ENCODE data around the gene FAAH.

Gene FAAH

DNA sequence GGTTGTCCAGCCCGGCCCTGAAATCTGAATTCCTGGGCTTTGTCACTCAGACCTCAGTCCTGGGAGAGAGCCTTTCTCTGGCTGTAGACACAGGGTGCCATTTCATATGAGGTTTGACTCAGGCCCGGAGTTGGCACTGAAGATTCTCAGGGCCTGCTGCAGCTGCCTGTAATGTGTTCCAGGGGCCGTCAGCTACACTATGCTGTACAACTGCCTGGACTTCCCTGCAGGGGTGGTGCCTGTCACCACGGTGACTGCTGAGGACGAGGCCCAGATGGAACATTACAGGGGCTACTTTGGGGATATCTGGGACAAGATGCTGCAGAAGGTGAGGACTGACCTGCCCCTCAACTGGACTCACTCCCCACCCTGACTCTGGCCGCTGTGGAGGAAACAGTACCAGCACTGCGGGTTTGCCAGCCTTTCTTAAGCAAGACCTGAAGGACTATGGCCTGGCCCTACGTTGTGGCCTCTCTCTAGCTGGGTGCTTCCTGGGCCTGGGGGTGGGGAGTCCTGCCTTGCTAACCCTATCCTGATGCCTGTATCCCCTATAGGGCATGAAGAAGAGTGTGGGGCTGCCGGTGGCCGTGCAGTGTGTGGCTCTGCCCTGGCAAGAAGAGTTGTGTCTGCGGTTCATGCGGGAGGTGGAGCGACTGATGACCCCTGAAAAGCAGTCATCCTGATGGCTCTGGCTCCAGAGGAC, 18.9 kb downstream of the FAAH start:
- POLR2A ChIA-PET = no interaction called here
- TF ChIP-seq CTCF (IDR thresholded peaks at IDR 0.05; ENCODE audit: insufficient read depth, low read length, missing control alignments) = no peak
- no peak for DNase-seq (ENCODE audit: low read depth, low spot score)
- H3K4me3 ChIP-seq (ENCODE audit: low read depth, low read length) = no peak overlapping the region
- CTCF ChIA-PET = interaction anchor here (1.0 to 1.4 kb wide), 3 partner anchors 20 to 67 kb away, joined by 3 read pairs; no protein-coding TSS in a partner anchor

- CTCF ChIA-PET = interaction anchor here (0.8 to 1.6 kb wide), 5 partner anchors 18 to 66 kb away, joined by 3 to 8 read pairs (median 3); no protein-coding TSS in a partner anchor
These were observed 19.5 kb downstream of the FAAH start for GRCh38 chr1:46413596-46413985.

GRCh38 chr1:46415514-46415913, 21.4 kb downstream of the FAAH start:
- H3K4me3 ChIP-seq (ENCODE audit: low read depth, low read length) = no peak overlapping the region
- no peak for DNase-seq (ENCODE audit: low read depth, low spot score)
- ChIA-PET CTCF (interaction anchor here (1.2 to 1.3 kb wide), 2 partner anchors 9 to 30 kb away, joined by 3 read pairs; no protein-coding TSS in a partner anchor), POLR2A (no interaction called here)
- TF ChIP-seq CTCF (IDR thresholded peaks at IDR 0.05; ENCODE audit: insufficient read depth, low read length, missing control alignments) = no peak

More at GRCh38 chr1:46413596-46413985, 19.5 kb downstream of the FAAH start:
- no peak for DNase-seq (ENCODE audit: low read depth, low spot score)
- H3K4me3 ChIP-seq (ENCODE audit: low read depth, low read length) = no peak overlapping the region
- peak; percentile 32 for TF ChIP-seq CTCF (IDR thresholded peaks at IDR 0.05; ENCODE audit: insufficient read depth, low read length, missing control alignments)
- POLR2A ChIA-PET = no interaction called here

DNA sequence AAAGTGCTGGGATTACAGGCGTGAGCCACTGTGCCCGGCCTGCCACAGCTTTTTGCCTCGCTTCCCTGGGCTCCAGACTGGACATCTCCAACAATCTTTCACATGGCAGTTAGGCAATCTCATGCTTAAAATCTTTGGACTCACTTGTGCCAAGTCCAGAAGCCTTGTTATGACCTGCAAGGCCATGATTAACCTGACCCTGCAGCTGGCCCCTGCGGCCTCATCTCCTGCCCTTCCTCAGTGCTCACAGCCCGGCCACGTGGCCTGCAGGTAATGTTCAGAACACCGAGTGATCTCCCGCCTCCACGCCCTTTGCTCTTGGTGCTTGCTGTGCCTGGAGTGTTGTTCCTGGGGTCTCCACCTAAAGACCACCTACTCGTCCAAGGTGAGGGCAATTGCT, 24.9 kb downstream of the FAAH start:
- H3K4me3 ChIP-seq (ENCODE audit: low read depth, low read length) = no peak overlapping the region
- POLR2A ChIA-PET = no interaction called here
- CTCF ChIA-PET = interaction anchor here (1.3 to 4.6 kb wide), 4 partner anchors 11 to 109 kb away, joined by 3 to 33 read pairs (median 10); no protein-coding TSS in a partner anchor
- TF ChIP-seq CTCF (IDR thresholded peaks at IDR 0.05; ENCODE audit: insufficient read depth, low read length, missing control alignments) = no peak
- no peak for DNase-seq (ENCODE audit: low read depth, low spot score)

DNA sequence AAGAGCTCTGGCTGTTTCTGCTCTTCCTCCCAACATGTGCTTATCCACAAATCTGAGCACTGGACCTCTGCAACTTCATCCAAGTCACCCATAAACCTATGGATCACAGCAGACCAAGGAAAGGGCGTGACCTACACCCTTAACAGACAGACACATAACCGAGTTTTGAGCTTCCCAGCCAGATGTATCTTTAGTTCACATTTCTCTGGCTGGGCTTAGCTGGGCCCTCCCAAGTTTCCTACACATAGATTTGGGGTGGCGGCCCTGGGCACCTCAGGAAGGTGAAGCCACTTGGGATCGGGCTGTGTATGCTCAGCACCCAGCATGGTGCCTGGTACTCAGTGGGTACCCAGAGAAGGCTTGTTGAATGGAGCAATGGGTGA, 26.4 kb downstream of the FAAH start:
- TF ChIP-seq CTCF (IDR thresholded peaks at IDR 0.05; ENCODE audit: insufficient read depth, low read length, missing control alignments) = no peak
- POLR2A ChIA-PET = no interaction called here
- no peak overlapping the region for H3K4me3 ChIP-seq (ENCODE audit: low read depth, low read length)
- no peak for DNase-seq (ENCODE audit: low read depth, low spot score)
- CTCF ChIA-PET = interaction anchor here (1.2 to 4.6 kb wide), 7 partner anchors 12 to 117 kb away, joined by 3 to 33 read pairs (median 3); no protein-coding TSS in a partner anchor

DNA sequence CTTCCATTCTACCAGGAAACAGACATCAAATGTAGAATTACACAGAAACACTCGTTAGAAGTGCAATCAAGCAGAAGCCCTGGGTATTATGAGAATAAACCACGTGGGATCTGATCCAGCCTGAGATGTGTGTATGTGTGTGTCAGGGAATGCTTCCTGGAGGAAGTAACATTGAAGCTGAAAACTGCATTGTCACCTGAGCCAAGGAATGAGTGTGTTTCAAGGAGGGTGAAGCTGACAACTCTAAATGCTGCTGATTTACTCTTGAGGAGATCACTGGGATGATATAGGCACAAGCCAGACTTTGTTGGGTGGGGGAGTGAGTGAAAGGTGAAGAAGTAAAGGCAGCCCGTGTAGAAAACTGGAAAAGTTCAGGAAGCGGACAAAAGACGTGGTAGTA, 27.6 kb downstream of the FAAH start:
- ChIA-PET POLR2A (no interaction called here), CTCF (interaction anchor here (0.7 to 4.6 kb wide), 5 partner anchors 13 to 111 kb away, joined by 3 to 33 read pairs (median 5); no protein-coding TSS in a partner anchor)
- DNase-seq (ENCODE audit: low read depth, low spot score) = no peak
- no peak for TF ChIP-seq CTCF (IDR thresholded peaks at IDR 0.05; ENCODE audit: insufficient read depth, low read length, missing control alignments)
- no peak overlapping the region for H3K4me3 ChIP-seq (ENCODE audit: low read depth, low read length)

All from AG04449 (cell line).